Measurements from ENCODE around the gene MRPS34.
A peak's percentile ranks its signal among the peaks of the same experiment; 100 is the strongest.
"Not testable (repeated sequence)": the region's sequence is repeated elsewhere in the genome, so short reads cannot be mapped to it uniquely, and the experiment has no call there.

The MRPS34 gene

GRCh38 chr16:1743376-1744337 is 29.3 kb downstream of the MRPS34 start:
- ATAC-seq (no peak), DNase-seq (ENCODE audit: low spot score in 2 of 2) (no peak)
- peaks cover 31% of the 10 kb centered on the region for H3K36me3 Mint-ChIP-seq
- no peaks in the 10 kb centered on the region for H3K4me1 Mint-ChIP-seq
- H3K27ac Mint-ChIP-seq, result no peak overlapping the region
- no peaks in the 10 kb centered on the region for H3K9me3 Mint-ChIP-seq
- H3K4me3 Mint-ChIP-seq, result no peak overlapping the region

DNA sequence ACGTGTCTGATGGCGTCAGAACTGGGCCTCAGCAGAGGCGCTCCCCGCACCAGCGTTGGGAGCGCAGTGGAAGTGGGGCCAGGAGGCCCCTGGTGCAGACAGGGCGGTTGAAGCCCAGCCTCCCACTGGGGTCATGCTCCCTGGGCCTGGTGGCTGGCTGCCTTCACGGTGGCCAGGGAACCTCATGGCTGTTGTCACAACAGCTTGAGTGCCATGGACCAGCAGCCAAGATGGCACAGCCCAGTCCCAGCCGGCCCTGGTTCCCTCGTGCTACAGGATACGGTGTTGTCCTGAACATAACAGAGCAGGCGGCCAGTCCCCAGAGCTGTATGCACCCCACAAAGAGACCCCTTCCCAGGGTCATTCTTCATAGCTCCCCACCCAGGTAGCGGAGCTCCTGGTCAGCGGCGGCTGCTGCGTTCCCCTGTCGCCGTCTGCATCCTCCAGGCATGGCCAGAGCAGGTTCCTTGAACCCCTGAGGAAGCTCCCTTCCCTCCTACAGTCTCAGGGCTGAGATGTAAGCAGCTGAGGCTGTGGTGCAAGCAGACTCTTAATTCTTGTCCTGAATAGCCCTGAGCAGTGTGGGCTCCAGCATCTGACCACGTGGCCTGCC is 31.3 kb downstream of the MRPS34 start:
- Mint-ChIP-seq H3K36me3 (peaks cover 17% of the 10 kb centered on the region), H3K4me1 (no peaks in the 10 kb centered on the region), H3K4me3 (no peak overlapping the region), H3K9me3 (no peaks in the 10 kb centered on the region), H3K27ac (no peak overlapping the region)
- no peak for DNase-seq (ENCODE audit: low spot score in 2 of 2)
- ATAC-seq, result no peak

DNA sequence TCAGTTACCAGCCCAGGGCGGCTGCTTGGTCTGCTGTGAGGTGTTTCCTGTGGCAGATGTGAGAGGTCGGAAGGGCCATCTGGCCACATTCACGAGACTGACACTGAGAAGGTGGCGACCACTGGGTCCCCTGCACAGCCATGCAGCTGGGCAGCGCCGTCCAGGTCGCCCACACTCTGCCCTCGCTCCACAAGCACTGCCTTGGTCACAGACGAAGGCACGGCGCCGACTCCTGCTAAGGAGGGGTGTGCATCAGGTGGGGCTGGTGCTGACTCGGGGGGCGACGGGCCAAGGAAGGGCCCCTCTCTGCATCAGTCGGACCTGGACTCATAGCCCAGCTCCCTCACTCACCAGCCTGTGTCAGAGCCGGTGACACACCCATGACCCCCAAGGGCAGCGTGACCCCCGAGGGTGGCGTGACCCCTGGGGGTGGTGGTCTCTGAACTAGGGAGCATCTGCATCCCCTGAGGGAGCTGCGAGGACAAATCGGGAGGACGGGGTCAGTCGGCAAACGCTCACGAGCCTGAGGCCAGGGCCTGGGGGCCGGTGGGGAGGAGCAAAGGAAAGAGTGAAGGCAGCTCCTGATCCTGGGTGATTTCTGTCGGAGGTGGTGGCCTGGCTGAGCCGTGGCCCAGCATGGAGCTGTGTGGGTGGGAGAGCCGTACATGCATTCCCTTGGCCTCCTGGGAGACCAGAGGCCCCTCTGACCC is 32.0 kb downstream of the MRPS34 start:
- Mint-ChIP-seq H3K36me3 (peaks cover 17% of the 10 kb centered on the region), H3K4me1 (no peaks in the 10 kb centered on the region), H3K27ac (peak overlapping the region; percentile 70), H3K4me3 (no peak overlapping the region), H3K9me3 (no peaks in the 10 kb centered on the region)
- DNase-seq (ENCODE audit: low spot score in 2 of 2) (no peak), ATAC-seq (no peak)

DNA sequence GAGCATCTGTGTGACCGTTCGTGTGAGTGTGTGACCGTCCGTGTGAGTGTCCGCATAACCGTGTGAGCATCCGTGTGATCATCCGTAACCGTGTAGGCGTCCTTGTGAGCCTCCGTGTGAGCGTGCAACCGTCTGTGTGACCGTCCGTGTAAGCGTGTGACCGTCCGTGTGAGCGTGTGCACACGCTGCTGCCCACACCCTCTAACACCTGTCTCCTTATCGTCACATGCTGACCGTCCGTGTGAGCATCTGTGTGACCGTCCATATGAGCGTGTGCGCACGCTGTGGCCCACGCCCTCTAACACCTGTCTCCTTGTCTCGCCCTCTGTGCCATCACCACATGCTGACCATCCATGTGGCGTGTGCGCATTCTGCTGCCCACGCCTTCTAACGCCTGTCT is 32.7 kb downstream of the MRPS34 start:
- ATAC-seq, result no peak

DNA sequence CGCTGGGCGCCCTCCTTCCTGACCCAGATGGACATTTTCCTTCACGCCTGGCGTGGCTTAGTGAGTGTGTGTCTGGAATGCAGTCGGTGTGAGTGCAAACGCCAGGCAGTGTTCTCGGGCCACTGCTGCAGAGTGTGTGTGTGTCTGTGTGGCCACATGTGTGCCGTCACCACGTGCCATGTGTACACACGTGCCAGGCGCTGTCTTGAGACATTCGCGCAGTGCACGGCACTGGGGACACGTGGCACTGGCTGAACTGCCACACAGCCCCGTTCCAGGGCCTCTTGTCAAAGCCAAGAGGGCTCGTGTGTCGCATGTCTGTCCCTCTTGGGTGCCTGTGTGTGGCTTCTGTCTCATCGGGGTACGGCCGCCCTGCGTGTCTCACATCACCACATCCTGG is 38.1 kb downstream of the MRPS34 start:
- Mint-ChIP-seq H3K4me3 (no peak overlapping the region), H3K4me1 (no peaks in the 10 kb centered on the region)
- no peak for ATAC-seq

More for the DNA sequence above, 32.7 kb downstream of the MRPS34 start:
- H3K4me3 Mint-ChIP-seq, result no peak overlapping the region
- peaks cover 17% of the 10 kb centered on the region for H3K36me3 Mint-ChIP-seq
- H3K9me3 Mint-ChIP-seq, result no peaks in the 10 kb centered on the region
- H3K4me1 Mint-ChIP-seq, result no peaks in the 10 kb centered on the region
- H3K27ac Mint-ChIP-seq, result no peak overlapping the region
- DNase-seq (ENCODE audit: low spot score in 2 of 2), result no peak

GRCh38 chr16:1734123-1734522 is 38.8 kb downstream of the MRPS34 start:
- Mint-ChIP-seq H3K4me3 (no peak overlapping the region), H3K27ac (no peak overlapping the region), H3K4me1 (no peaks in the 10 kb centered on the region), H3K36me3 (peaks cover 20% of the 10 kb centered on the region), H3K9me3 (no peaks in the 10 kb centered on the region)
- no peak for ATAC-seq
- DNase-seq (ENCODE audit: low spot score in 2 of 2), result no peak

More for the DNA sequence above, 38.1 kb downstream of the MRPS34 start:
- no peaks in the 10 kb centered on the region for H3K9me3 Mint-ChIP-seq
- no peak overlapping the region for H3K27ac Mint-ChIP-seq
- DNase-seq (ENCODE audit: low spot score in 2 of 2), result no peak
- H3K36me3 Mint-ChIP-seq, result peaks cover 15% of the 10 kb centered on the region

DNA sequence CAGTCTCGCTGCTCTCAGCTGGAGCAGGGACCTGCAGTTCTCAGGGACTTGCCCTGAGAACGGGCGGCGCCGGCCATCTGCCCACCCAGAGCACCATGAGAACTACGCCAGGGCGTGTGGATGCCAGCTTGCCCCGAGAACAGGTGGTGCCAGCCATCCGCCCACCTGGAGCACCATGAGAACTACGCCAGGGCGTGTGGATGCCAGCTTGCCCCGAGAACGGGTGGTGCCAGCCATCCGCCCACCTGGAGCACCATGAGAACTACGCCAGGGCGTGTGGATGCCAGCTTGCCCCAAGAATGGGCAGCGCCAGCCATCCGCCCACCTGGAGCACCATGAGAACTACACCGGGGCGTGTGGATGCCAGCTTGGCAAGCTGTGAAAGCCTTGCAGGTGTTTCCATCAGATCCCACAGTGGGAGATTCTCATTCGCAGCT is 40.4 kb downstream of the MRPS34 start:
- not testable (repeated sequence) for DNase-seq (ENCODE audit: low spot score in 2 of 2); H3K4me3 Mint-ChIP-seq; H3K4me1 Mint-ChIP-seq; H3K27ac Mint-ChIP-seq; H3K9me3 Mint-ChIP-seq; ATAC-seq
- peaks cover 33% of the 10 kb centered on the region for H3K36me3 Mint-ChIP-seq

DNA sequence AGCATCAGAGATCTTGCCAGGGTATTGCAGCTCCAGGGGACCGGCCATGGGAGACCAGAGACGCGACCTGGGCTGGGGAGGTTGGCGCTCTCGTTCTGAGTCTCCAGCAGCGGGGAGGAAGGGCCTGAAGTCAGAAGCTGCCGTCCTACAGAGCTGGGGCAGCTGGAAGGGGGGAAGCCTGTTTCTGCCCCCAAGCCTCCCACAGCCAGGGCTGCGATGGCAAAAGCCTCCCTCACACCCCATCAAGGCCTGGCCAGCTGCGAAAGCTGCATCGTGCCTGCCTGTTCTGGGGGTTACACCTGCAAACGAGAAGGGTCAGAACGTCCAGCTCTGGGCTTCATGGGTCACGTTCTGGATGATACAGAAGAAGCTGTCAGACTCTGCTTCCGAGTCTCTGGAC is 40.9 kb downstream of the MRPS34 start:
- ATAC-seq (no peak), DNase-seq (ENCODE audit: low spot score in 2 of 2) (no peak)
- peaks cover 38% of the 10 kb centered on the region for H3K36me3 Mint-ChIP-seq
- H3K4me1 Mint-ChIP-seq, result peaks cover 5% of the 10 kb centered on the region
- H3K4me3 Mint-ChIP-seq, result no peak overlapping the region
- H3K9me3 Mint-ChIP-seq, result no peaks in the 10 kb centered on the region
- H3K27ac Mint-ChIP-seq, result peak overlapping the region; percentile 69

DNA sequence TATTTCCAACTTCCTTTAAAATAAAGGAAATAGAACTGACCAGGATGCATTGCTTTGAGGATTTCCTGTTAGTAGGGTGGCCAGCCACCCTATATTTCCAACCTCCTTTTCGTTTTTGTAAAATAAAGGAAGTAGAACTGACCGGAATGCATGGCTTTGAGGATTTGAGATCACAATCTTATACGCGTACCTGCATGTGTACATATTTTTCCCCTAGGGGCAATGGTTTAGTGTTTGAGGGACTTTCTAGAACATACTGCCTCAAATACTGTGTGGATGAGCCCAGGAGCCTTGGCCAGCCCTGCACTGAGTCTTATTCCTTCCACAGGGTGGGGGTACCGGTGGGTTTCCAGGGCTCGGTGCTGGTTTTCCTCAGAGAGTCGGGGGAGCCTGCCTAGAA is 41.3 kb downstream of the MRPS34 start:
- Mint-ChIP-seq H3K36me3 (peaks cover 42% of the 10 kb centered on the region), H3K27ac (peak overlapping the region; percentile 69), H3K9me3 (no peaks in the 10 kb centered on the region), H3K4me1 (peaks cover 10% of the 10 kb centered on the region), H3K4me3 (no peak overlapping the region)
- DNase-seq (ENCODE audit: low spot score in 2 of 2) (no peak), ATAC-seq (no peak)

GRCh38 chr16:1731073-1731472 is 41.9 kb downstream of the MRPS34 start:
- ATAC-seq (no peak), DNase-seq (ENCODE audit: low spot score in 2 of 2) (no peak)
- no peak overlapping the region for H3K27ac Mint-ChIP-seq
- no peaks in the 10 kb centered on the region for H3K9me3 Mint-ChIP-seq
- peaks cover 48% of the 10 kb centered on the region for H3K36me3 Mint-ChIP-seq
- no peak overlapping the region for H3K4me3 Mint-ChIP-seq
- peaks cover 10% of the 10 kb centered on the region for H3K4me1 Mint-ChIP-seq

- Mint-ChIP-seq H3K4me1 (peaks cover 10% of the 10 kb centered on the region), H3K9me3 (no peaks in the 10 kb centered on the region), H3K36me3 (peaks cover 50% of the 10 kb centered on the region), H3K27ac (no peak overlapping the region), H3K4me3 (no peak overlapping the region)
- no peak for ATAC-seq
- DNase-seq (ENCODE audit: low spot score in 2 of 2), result no peak
These were observed 43.5 kb downstream of the MRPS34 start for GRCh38 chr16:1729445-1729844.

- DNase-seq (ENCODE audit: low spot score in 2 of 2) (no peak), ATAC-seq (no peak)
- H3K9me3 Mint-ChIP-seq, result no peaks in the 10 kb centered on the region
- H3K4me3 Mint-ChIP-seq, result no peak overlapping the region
- peaks cover 49% of the 10 kb centered on the region for H3K36me3 Mint-ChIP-seq
- H3K4me1 Mint-ChIP-seq, result peaks cover 10% of the 10 kb centered on the region
- peak overlapping the region; percentile 23 for H3K27ac Mint-ChIP-seq
These were observed 43.9 kb downstream of the MRPS34 start for GRCh38 chr16:1729026-1729425.

DNA sequence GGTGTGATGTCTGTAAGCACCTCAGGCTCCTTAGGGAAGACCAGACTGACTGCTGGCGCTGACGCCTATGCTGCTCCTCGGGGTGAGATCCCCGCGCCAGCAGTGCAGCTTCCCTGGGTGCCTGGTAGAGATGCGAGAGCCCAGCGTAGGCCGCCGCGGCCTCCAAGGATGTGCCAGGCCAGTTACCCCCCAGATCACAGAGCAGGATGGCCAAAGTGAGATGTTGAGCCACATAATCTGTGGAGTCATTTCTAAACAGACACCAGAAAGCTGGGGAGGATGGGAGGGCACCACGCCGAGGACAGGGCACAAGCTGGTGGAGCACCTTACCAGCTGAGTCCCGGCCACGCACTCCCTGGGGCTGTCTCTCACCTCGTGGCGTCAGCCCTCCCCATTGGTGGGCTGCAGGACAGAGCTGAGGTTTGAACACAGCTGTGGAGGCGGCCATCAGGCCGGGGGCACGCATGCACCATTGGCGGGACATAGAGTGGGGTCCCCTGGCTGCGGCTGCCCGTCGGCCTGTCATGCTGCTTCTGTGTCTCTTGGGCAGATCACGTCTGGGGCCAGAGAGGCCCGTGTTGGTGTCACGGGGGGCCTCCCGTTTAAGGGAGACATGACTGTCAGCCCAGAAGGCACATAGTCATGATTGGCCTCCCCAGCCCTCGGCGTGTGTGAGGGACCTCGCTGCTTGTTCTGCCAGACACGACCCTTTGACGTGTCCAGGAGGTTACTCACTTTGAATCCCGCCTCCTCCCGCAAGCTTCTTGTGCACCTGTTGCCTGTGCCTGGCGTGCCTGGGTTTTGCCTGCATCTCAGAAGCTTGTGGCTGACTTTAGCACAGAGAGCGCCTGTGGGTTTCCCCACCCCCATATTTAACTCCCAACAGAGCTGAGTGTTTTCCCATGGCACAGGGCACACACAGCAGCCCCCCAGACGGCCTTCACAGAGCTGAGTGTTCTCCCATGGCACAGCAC is 45.0 kb downstream of the MRPS34 start:
- Mint-ChIP-seq H3K36me3 (peaks cover 49% of the 10 kb centered on the region), H3K4me3 (no peak overlapping the region), H3K4me1 (peaks cover 17% of the 10 kb centered on the region), H3K9me3 (no peaks in the 10 kb centered on the region), H3K27ac (no peak overlapping the region)
- DNase-seq (ENCODE audit: low spot score in 2 of 2) (no peak), ATAC-seq (no peak)

DNA sequence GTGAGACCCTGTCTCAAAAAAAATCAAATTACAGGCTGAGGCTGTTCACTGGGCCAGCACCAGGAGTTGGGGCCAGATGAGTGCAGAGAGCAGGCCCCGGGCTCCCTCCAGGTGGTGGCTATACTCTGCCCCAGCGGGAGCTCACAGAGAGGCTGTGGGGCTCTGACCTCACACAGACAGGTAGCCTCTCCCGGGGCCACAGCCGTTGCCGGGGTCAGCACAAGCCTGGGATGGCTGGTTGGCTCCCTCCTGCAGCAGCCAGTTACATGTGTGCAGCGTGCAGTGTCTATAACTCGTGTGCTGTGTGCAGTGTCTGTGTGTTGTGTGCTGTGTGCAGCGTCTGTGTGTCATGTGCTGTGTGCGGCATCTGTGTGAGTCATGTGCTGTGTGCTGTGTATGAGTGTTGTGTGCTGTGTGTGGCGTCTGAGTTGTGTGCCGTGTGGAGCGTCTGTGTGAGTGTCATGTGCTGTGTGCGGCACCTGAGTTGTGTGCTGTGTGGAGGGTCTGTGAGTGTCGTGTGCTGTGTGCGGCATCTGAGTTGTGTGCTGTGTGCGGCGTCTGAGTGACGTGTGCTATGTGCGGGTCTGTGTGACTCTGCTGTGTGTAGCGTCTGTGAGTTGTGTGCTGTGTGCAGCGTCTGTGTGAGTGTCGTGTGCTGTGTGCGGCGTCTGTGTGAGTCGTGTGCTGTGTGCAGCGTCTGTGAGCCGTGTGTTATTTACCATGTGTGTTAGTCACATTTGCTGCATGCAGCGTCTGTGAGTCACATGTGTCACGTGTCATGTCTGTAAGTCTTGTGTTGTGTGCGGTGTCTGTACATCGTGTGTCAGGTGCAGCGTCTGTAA is 46.1 kb downstream of the MRPS34 start:
- peak overlapping the region; percentile 17 for H3K27ac Mint-ChIP-seq
- DNase-seq (ENCODE audit: low spot score in 2 of 2), result no peak
- no peak for ATAC-seq
- peaks cover 49% of the 10 kb centered on the region for H3K36me3 Mint-ChIP-seq
- no peaks in the 10 kb centered on the region for H3K9me3 Mint-ChIP-seq
- peaks cover 23% of the 10 kb centered on the region for H3K4me1 Mint-ChIP-seq
- H3K4me3 Mint-ChIP-seq, result no peak overlapping the region
